HCT116 (cell line): Measurements from ENCODE around the gene ASB4.
"Not testable (repeated sequence)": the region's sequence is repeated elsewhere in the genome, so short reads cannot be mapped to it uniquely, and the experiment has no call there.

Experiments used
- ELF1 ChIP-seq: IDR thresholded peaks from 2 replicates; pipeline ENCODE4 v1.6.1; 2012; ENCODE audit warnings: low read depth, borderline replicate concordance
- EZH2 ChIP-seq: fragments of 200-600 bp; sonication (generic); IDR thresholded peaks from 2 replicates; pipeline ENCODE4 v1.6.1; 2017; ENCODE audit warnings: antibody characterized with exemption, mixed run types
- JUND ChIP-seq: IDR thresholded peaks from 2 replicates; pipeline ENCODE4 v1.6.1; 2012
- POLR2A ChIP-seq: IDR thresholded peaks from 2 replicates; pipeline ENCODE4 v1.7.0; 2011; ENCODE audit warnings: borderline replicate concordance; ENCODE audit not compliant: insufficient read depth, insufficient read length; ENCODE audit errors: extremely low read depth
- POLR2AphosphoS5 ChIP-seq: IDR thresholded peaks from 2 replicates; pipeline ENCODE4 v1.6.1; 2011; ENCODE audit warnings: mild to moderate bottlenecking, low read depth, low read length, moderate library complexity
- SIN3A ChIP-seq: IDR thresholded peaks from 2 replicates; pipeline ENCODE4 v1.6.1; 2012; ENCODE audit warnings: low read depth
- SP1 ChIP-seq: IDR thresholded peaks from 2 replicates; pipeline ENCODE4 v1.6.1; 2012; ENCODE audit warnings: low read depth
- YY1 ChIP-seq: IDR thresholded peaks from 2 replicates; pipeline ENCODE4 v1.6.1; 2011; ENCODE audit warnings: low read length, low read depth, moderate library complexity, mild to moderate bottlenecking; ENCODE audit not compliant: insufficient replicate concordance; ENCODE audit errors: extremely low read depth
- ZNF274 ChIP-seq: fragments of 200-500 bp; sonication (Bioruptor generic); IDR thresholded peaks from 2 replicates; pipeline ENCODE4 v1.6.1; 2014; ENCODE audit warnings: mild to moderate bottlenecking, low read depth, low read length, inconsistent platforms
- TF ChIP-seq, protein P1 (sequence below), 3 experiments: fragments of 200-600 bp in 1 of 3; sonication (generic) in 1 of 3; IDR thresholded peaks in 2 of 3; conservative IDR thresholded peaks in 1 of 3; 2 replicates each; pipeline ENCODE4 v1.5.1; 2012 to 2017; ENCODE audit warnings: low read depth in 2 of 3, low read length in 2 of 3, antibody characterized with exemption in 1 of 3, borderline replicate concordance in 1 of 3, control low read depth in 1 of 3, mild to moderate bottlenecking in 1 of 3, mixed read lengths in 1 of 3, mixed run types in 1 of 3, moderate library complexity in 1 of 3; ENCODE audit not compliant: insufficient read depth in 1 of 3
- TF ChIP-seq, protein P2 (sequence below): IDR thresholded peaks from 2 replicates; pipeline ENCODE4 v1.6.1; 2012

DNA sequence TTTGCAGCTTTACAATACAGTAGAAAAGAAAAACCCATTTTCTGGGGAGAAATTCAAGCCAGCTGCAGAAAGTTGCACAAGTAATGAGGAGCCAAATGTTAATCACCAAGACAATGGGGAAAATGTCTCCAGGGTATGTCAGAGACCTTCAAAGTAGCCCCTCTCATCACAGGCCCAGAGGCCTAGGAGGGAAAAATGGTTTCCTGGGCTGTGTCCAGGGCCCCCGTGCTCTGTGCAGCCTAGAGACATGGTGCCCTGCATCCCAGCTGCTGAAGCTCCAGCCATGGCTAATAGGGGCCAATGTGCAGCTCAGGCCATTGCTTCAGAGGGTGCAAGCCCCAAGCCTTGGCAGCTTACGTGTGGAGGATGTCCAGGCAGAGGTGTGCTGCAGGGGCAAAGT is 25.1 kb upstream of the ASB4 start:
- TF ChIP-seq, protein P1, sequence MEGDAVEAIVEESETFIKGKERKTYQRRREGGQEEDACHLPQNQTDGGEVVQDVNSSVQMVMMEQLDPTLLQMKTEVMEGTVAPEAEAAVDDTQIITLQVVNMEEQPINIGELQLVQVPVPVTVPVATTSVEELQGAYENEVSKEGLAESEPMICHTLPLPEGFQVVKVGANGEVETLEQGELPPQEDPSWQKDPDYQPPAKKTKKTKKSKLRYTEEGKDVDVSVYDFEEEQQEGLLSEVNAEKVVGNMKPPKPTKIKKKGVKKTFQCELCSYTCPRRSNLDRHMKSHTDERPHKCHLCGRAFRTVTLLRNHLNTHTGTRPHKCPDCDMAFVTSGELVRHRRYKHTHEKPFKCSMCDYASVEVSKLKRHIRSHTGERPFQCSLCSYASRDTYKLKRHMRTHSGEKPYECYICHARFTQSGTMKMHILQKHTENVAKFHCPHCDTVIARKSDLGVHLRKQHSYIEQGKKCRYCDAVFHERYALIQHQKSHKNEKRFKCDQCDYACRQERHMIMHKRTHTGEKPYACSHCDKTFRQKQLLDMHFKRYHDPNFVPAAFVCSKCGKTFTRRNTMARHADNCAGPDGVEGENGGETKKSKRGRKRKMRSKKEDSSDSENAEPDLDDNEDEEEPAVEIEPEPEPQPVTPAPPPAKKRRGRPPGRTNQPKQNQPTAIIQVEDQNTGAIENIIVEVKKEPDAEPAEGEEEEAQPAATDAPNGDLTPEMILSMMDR (IDR thresholded peaks at IDR 0.05 in 2 of 3, conservative IDR thresholded peaks at IDR 0.05 in 1 of 3; ENCODE audit: borderline replicate concordance in 1 of 3, insufficient read depth in 1 of 3, low read depth in 2 of 3, low read length in 2 of 3): not testable (repeated sequence)
- TF ChIP-seq POLR2A, EZH2, ZNF274, SIN3A, POLR2AphosphoS5, YY1, JUND, SP1, ELF1: not testable (repeated sequence)
- TF ChIP-seq, protein P2, sequence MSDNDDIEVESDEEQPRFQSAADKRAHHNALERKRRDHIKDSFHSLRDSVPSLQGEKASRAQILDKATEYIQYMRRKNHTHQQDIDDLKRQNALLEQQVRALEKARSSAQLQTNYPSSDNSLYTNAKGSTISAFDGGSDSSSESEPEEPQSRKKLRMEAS: not testable (repeated sequence)
